Measurements from ENCODE around the gene COL12A1.

DNA sequence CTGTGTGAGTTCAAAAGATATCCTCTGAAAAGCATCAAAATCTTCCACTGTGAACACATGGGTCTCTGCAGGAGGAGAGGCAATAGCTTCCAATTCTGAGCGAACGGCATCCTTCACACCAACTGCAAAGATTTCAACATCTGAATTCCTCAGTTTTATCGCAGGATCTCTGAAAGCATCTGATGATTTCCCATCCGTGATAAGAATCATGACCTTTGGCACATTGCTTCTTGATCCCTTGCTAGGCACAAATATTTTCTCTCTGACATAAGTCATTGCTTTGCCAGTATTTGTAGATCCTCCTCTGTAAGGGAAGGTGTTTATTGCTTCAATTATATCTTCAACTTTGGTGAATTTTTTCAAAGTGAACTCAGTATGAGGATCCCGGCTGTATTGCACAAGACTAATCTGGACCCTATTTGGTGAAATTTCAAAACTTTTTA is 22.7 kb downstream of the COL12A1 start:
- TF ChIP-seq, protein P1, sequence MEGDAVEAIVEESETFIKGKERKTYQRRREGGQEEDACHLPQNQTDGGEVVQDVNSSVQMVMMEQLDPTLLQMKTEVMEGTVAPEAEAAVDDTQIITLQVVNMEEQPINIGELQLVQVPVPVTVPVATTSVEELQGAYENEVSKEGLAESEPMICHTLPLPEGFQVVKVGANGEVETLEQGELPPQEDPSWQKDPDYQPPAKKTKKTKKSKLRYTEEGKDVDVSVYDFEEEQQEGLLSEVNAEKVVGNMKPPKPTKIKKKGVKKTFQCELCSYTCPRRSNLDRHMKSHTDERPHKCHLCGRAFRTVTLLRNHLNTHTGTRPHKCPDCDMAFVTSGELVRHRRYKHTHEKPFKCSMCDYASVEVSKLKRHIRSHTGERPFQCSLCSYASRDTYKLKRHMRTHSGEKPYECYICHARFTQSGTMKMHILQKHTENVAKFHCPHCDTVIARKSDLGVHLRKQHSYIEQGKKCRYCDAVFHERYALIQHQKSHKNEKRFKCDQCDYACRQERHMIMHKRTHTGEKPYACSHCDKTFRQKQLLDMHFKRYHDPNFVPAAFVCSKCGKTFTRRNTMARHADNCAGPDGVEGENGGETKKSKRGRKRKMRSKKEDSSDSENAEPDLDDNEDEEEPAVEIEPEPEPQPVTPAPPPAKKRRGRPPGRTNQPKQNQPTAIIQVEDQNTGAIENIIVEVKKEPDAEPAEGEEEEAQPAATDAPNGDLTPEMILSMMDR (CRISPR knock-in tag; IDR thresholded peaks at IDR 0.05) = no peak
- TF ChIP-seq POLR2AphosphoS5 (IDR thresholded peaks at IDR 0.05; ENCODE audit: low read depth, low read length) = no peak
